Esophagus muscularis mucosa (tissue), 4 donors: ENCODE results near the gene FBN1. TPM values are rescaled to one million over a fixed set of nuclear protein-coding genes. Genes with fewer than 3 reads are reported as not detected.
A peak's percentile ranks its signal among the peaks of the same experiment; 100 is the strongest.

ENCODE experiments used
- DNase-seq: peaks from one replicate; pipeline ENCODE4 v3.0.0-alpha.2; 2017; ENCODE audit errors: extremely low spot score
- H3K27ac ChIP-seq, 4 donors: fragments of 200-600 bp; sonication (generic); replicated peaks in 1 of 4; 1 replicate in 3 of 4; 2 replicates in 1 of 4; pipeline ENCODE4 v1.5.1; 2016 to 2019; ENCODE audit warnings: mild to moderate bottlenecking in 1 of 4
- H3K27me3 ChIP-seq, 4 donors: fragments of 200-600 bp; sonication (generic); one replicate each; pipeline versions ENCODE4 v1.5.1 to v1.6.0; 2016 to 2019
- H3K36me3 ChIP-seq, 4 donors: fragments of 200-600 bp; sonication (generic); one replicate each; pipeline ENCODE4 v1.5.1; 2016 to 2019
- H3K4me1 ChIP-seq, 4 donors: fragments of 200-600 bp; sonication (generic); one replicate each; pipeline ENCODE4 v1.5.1; 2016 to 2019
- H3K4me3 ChIP-seq, 4 donors: fragments of 200-600 bp; sonication (generic); 1 replicate in 2 of 4; 2 replicates in 2 of 4; pipeline ENCODE4 v1.5.1; 2016 to 2019; ENCODE audit warnings: mild to moderate bottlenecking in 4 of 4, moderate library complexity in 1 of 4
- H3K9me3 ChIP-seq, 4 donors: fragments of 200-600 bp; sonication (generic); 1 replicate in 3 of 4; 2 replicates in 1 of 4; pipeline ENCODE4 v1.5.1; 2016 to 2019
- CTCF ChIP-seq, 3 experiments: fragments of 200-600 bp in 2 of 3; fragments of 450-650 bp in 1 of 3; sonication (generic) in 2 of 3; IDR thresholded peaks; one replicate each; pipeline ENCODE4 v1.5.1; 2017 to 2019; ENCODE audit warnings: antibody characterized with exemption in 3 of 3, mild to moderate bottlenecking in 2 of 3, moderate library complexity in 1 of 3
- EP300 ChIP-seq: sonication (generic); formaldehyde crosslinking; IDR thresholded peaks from one replicate; pipeline ENCODE4 v1.6.1; 2017; ENCODE audit warnings: antibody characterized with exemption
- POLR2A ChIP-seq: fragments of 450-650 bp; IDR thresholded peaks from one replicate; pipeline ENCODE4 v1.6.1; 2017; ENCODE audit warnings: antibody characterized with exemption, moderate library complexity, mild to moderate bottlenecking, low read depth
- POLR2AphosphoS5 ChIP-seq, 2 donors: sonication (generic); formaldehyde crosslinking; IDR thresholded peaks; one replicate each; pipeline ENCODE4 v1.6.1; 2017; ENCODE audit warnings: antibody characterized with exemption in 2 of 2
- WGBS: methylation state at CpG from one replicate; pipeline ENCODE4 v1.1.5; 2018; 5-methylcytosine and 5-hydroxymethylcytosine counted together
- intact Hi-C: fragments of 100-400 bp; cut with DNase I; formaldehyde crosslinking; loops from one replicate; pipeline ENCODE4 v1.15.1; 2023
- total RNA-seq, 4 donors: library from RNA; depleted of rRNA; stranded (reverse); fragments of >200 nt; gene quantifications; one replicate each; pipeline versions ENCODE4 v1.1.0 to v1.2.1, GENCODE V29; 2016

FBN1 gene
- total RNA-seq, 4 donors from 2014 or later: 159 to 253 (median 226) TPM

GRCh38 chr15:48520376-48521155 lies 124.9 kb downstream of the FBN1 start:
- peaks cover 0 to 19% (median 16%) of the 10 kb centered on the region in 4 donors for H3K4me1 ChIP-seq
- H3K36me3 ChIP-seq: peaks cover 4 to 67% (median 30%) of the 10 kb centered on the region in 4 donors
- H3K27ac ChIP-seq: no peak overlapping the region
- H3K4me3 ChIP-seq: no peak overlapping the region
- no peak for DNase-seq
- no peaks in the 10 kb centered on the region for H3K27me3 ChIP-seq
- 89% methylated on average over 13 of the region's 15 CpGs for WGBS
- TF ChIP-seq CTCF (IDR thresholded peaks at IDR 0.05) (no peak), EP300 (no peak), POLR2AphosphoS5 (IDR thresholded peaks at IDR 0.05) (no peak), POLR2A (no peak)
- intact Hi-C loops: no loop called here
- no peaks in the 10 kb centered on the region for H3K9me3 ChIP-seq

- Histone ChIP-seq H3K9me3 (no peaks in the 10 kb centered on the region), H3K27me3 (no peaks in the 10 kb centered on the region), H3K36me3 (peaks cover 12 to 83% (median 37%) of the 10 kb centered on the region in 4 donors), H3K4me1 (peaks cover 0 to 6% (median 4%) of the 10 kb centered on the region in 4 donors), H3K4me3 (no peak overlapping the region), H3K27ac (no peak overlapping the region)
- TF ChIP-seq EP300 (no peak), POLR2AphosphoS5 (IDR thresholded peaks at IDR 0.05) (no peak), CTCF (IDR thresholded peaks at IDR 0.05) (no peak), POLR2A (no peak)
- intact Hi-C loops: no loop called here
- WGBS: 85% methylated on average over 3 of the region's 3 CpGs
- DNase-seq: no peak
Measured at GRCh38 chr15:48516121-48516520, 129.4 kb downstream of the FBN1 start.

GRCh38 chr15:48515500-48515899 lies 130.0 kb downstream of the FBN1 start:
- no peak for TF ChIP-seq POLR2A
- no peak for TF ChIP-seq EP300
- no peak for TF ChIP-seq CTCF (IDR thresholded peaks at IDR 0.05)
- TF ChIP-seq POLR2AphosphoS5 (IDR thresholded peaks at IDR 0.05): no peak
- intact Hi-C loops: no loop called here
- Histone ChIP-seq H3K9me3 (no peaks in the 10 kb centered on the region), H3K27ac (no peak overlapping the region), H3K36me3 (peaks cover 10 to 83% (median 34%) of the 10 kb centered on the region in 4 donors), H3K27me3 (no peaks in the 10 kb centered on the region), H3K4me3 (no peak overlapping the region), H3K4me1 (peaks cover 0 to 11% (median 9%) of the 10 kb centered on the region in 4 donors)
- WGBS: 74% methylated on average over 2 of the region's 2 CpGs
- no peak for DNase-seq

GRCh38 chr15:48514103-48514816 lies 131.2 kb downstream of the FBN1 start:
- peak; percentile 37 for DNase-seq
- intact Hi-C loops: no loop called here
- no peak overlapping the region for H3K4me3 ChIP-seq
- H3K9me3 ChIP-seq: no peaks in the 10 kb centered on the region
- no peaks in the 10 kb centered on the region for H3K27me3 ChIP-seq
- peaks cover 4 to 78% (median 29%) of the 10 kb centered on the region in 4 donors for H3K36me3 ChIP-seq
- no peak for TF ChIP-seq POLR2AphosphoS5 (IDR thresholded peaks at IDR 0.05)
- no peak for TF ChIP-seq CTCF (IDR thresholded peaks at IDR 0.05)
- TF ChIP-seq EP300: no peak
- no peak for TF ChIP-seq POLR2A
- H3K27ac ChIP-seq: no peak overlapping the region
- H3K4me1 ChIP-seq: peaks cover 0 to 11% (median 9%) of the 10 kb centered on the region in 4 donors
- WGBS: 96% methylated on average over 2 of the region's 2 CpGs
